Measurements from ENCODE around the gene CTSF.
"Not testable (repeated sequence)": the region's sequence is repeated elsewhere in the genome, so short reads cannot be mapped to it uniquely, and the experiment has no call there.

Gene CTSF

DNA sequence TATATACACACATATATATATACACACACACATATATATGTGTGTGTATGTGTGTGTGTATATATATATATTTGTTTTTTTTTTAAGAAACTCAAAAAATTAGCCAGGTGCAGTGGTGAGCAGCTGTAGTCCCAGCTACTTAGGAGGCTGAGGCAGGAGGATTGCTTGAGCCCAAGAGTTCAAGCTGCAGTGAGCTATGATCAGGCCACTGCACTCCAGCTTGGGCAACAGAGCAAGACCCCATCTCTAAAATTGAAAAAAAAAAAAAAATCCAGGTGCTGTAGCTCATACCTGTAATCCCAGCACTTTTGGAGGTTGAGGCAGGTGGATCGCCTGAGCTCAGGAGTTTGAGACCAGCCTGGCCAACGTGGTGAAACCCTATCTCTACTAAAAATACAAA, 20.9 kb upstream of the CTSF start:
- DNase-seq: not testable (repeated sequence)

DNA sequence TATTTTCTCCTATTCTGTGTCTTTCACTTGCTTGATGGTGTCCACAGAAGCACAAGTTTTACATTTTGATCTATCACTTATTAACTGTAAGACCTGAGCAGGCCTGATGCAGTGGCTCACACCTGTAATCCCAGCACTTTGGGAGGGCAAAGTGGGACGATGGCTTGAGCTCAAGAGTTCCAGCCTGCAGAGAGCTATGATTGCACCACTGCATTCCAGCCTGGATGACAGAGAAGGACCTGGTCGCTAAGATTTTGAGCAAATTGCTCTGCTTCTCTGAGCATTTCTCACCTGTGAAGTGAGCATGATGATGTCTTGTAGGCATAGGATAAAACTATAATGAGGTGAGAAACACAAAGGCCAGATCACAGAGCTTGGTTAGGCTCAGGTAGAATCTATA, 17.7 kb upstream of the CTSF start:
- DNase-seq: no peak

DNA sequence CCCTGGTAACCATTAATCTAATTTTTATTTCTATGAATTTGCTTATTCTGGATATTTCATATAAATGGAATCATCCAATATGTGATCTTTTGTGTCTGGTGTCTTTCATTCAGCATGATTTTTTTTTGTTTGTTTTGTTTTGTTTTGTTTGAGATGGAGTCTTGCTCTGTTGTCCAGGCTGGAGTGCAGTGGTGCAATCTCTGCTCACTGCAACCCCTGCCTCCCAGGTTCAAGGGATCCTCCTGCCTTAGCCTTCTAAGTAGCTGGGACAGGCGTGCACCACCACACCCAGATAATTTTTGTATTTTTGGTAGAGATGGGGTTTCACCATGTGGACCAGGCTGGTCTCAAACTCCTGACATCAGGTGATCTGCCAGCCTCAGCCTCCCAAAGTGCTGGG, 17.0 kb upstream of the CTSF start:
- not testable (repeated sequence) for DNase-seq

DNA sequence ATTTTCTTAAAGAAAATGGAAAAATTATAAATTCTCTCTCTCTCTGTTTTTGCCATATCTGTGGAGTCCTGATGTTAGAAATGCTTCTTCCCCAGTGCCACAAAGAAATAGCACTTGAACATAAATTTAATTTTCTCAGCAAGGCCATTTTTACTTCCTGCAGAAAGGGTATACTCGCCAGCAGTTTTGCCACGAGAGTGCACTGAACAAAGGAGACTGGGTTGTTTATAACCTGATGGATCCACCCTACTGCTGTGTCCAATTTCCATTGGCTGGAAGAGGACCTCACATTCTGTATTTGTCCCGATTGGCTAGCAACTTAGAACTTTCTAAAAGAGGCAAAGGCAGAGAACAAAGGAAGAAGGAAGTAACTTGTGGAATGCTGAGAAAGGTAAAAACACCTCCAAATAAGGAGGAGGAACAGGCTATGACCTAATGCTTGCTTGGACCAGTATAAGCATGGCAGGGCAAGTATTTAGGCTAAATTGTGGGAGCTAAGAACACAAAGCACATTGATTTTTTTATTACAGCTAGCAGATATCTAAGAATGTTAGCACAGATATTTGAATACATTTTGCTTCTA, 14.2 kb upstream of the CTSF start:
- not testable (repeated sequence) for DNase-seq

DNA sequence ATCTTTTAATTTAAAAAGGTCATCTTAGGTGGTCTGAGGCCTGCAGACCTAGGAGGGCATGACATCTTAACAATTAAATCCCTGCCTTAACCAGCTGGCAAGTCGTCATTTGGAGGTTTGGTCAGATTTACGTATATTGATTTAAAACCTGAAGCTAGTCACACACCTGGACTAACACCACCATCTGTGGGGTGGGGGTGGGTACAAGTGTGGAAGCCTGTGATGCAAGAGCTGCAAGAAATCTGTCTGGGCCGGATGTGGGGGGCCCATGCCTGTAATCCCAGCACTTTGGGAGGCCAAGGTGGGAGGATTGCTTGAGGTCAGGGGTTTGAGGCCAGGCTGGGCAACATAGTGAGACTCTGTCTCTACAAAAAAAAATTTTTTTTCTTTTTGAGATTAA, 12.9 kb upstream of the CTSF start:
- no peak for DNase-seq

DNA sequence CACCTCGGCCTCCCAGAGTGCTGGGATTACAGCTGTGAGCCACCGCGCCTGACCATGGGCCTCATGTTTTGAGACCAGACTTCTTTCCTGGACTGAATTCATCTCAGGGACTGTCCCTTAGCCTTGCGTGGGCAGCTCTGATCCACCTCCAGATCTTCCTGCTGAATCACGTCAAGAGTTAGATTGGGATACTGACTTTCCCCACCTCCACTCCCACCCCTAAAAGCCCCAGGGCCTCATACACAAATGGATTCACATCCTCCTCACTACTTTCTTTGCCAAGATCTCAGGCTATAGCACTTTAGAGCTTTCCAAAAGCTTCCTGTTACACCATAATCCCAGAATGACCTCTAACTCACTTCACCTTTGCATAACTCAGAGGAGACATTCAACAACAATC, 12.4 kb upstream of the CTSF start:
- no peak for DNase-seq

DNA sequence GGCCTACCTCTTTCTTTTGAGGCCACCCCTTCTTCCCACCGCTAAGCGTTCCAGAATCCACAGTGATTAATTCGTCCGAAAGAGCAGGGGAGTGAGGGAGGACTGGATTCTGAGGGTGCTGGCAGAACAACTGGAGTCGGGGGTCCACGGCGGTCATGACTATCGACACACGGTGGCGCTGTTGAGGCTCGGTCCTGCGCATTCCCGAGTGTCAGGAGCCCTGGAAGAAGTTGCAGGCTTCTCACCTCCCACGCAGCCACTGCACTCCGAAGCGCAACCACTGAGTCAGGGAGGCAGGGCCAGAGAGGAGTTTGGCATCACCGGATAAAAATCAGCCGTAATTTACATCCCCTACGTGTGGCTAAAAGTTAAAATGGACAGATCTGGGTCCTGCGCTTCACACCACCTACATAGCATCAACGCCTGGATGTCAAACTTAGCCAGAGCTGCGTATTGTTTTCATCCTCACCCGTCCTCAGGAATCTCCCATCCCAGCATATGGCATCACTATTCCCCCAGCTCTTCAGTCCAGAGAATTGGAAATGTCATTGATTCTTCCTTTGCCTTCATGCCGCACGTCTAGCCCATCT, 10.7 kb upstream of the CTSF start:
- peak; percentile 75 for DNase-seq

DNA sequence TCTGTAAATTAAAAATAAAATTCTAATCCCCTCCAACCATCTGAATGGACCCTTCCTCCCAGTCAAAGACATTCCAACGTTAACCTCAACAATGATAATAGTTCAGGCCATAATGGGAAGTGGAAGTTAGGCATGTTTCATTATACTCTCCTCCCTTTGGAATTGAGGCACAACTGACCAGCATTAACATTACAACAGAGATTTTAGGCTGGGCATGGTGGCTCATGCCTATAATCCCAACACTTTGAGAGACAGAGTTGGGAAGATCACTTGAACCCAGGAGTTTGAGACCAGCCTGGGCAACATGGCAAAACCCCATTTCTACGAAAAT, 2.4 kb upstream of the CTSF start:
- no peak for DNase-seq

DNA sequence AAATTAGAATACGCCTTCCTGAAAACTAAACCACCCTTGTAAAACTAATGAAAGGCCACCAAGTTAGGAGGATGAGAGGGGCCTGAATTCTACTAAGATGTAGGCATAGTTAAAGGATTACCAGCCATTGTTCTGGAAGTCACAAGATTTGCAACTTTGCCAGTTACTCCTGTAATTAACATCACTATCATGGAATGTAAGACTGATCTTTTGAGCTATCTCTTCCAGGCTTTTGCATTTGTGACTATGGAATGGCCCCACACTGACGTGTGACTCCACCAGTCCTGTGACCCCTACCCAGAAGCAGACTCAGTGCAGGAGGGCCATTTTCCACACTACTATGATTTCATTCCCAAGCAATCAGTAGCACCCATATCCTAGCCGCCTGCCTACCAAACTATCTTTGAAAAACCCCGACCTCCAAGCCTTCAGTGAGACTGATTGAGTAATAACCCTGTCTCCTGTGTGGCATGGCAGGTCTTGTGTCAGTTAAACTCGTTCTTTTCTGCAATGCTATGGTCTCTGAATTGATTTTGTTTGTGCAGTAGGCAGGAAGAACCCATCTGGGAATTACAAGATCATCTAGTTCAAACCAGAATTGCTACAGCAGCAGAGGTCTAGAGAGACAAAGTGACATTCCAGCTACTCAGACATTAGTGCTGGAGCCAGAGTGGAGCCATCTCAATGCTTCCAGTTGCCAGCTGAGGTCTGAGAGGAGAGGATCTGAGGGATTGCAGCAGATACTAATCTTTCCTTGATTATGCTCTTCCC, 1.9 kb upstream of the CTSF start:
- DNase-seq: no peak

DNA sequence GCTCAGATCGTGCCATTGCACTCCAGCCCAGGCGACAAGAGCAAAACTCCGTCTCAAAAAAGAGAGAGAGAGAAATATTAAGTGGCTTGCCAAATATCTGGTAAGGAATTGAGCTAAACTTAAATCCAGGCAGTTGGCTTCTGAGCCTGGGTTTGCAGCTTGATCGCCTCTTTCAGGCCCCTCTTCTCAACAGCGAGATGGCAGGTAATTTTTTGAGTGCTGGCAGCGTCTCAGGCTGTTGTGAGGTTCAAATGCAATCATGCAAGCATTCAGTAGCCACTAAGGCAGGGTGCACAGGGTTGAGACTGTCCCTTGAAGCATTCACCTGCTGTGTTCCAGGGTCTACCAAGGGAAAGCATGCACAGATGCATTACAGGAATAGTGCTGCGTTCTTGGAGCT, 670 bp upstream of the CTSF start:
- no peak for DNase-seq

DNA sequence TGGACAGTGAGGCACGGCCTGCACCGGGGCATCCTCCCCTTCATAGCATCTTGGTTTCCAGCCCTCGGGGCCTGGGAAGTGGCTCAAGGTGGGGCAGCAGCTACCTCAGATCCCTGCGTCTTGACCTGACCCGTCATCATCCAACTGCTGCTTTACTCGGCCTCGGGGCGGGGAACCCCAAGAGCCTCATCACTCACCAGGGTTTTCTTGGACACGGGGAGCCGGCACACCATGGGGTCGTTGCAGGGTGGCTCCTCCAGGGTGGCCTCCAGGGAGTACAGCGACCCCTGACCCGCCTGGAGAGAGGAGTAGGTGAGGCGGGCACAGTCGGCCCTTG, 651 bp downstream of the CTSF start:
- no peak for DNase-seq

DNA sequence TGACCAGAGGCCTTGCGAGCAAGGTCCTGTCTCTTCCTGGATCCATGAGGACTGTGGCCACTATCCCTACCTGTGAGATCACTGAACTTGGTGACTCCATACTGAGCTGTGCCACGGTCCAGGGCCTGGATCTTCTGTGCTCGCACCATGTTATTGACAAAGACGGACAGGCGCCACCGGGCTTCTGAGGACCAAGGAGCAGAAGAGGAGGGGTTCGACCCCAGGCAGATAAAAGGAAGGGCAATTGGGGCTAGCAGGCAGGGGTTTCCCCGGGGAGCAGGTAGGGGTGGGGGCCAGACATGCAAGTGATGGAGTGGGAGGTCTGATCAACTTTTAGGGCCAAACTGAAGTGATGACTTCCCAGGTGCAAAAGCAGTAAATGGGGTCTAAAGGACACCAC, 2.2 kb downstream of the CTSF start:
- DNase-seq: no peak

DNA sequence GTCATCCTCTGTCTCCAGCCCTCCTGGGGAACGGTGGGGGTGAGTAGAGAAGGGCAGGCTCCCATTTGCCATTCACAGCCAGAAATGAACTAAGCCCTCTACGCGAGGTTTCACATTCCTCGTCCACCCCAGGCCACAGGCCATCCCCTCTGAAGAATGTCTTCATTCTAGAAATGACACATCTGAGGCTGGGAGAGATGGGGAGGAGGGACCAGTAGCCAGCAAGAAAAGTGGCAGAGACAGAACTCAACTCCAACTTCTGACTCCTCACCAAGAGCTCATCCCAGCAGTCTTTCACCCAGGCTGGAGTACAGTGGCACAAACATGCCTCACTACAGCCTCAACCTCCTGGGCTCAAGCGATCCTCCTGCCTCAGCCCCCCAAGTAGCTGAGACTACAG, 3.4 kb downstream of the CTSF start:
- no peak for DNase-seq

DNA sequence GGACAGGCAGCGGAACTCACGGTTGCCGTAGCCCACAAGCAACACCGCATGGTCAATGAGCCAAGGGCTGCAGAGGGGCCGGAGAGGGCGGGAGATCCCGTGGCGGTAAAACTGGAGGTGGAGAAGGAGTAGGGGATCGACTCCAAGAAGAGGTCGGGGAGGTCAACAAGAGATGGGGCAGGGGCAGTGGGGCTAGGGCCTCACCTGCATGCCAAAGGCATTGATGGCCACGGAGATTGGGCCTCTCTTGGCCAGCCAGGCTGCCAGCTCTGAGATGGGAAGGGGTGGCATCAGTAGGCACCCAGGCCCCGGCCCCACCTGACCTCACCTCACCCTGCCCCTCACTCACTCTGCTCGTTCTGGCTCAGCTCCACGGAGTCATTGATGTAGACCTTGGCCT, 3.9 kb downstream of the CTSF start:
- no peak for DNase-seq

DNA sequence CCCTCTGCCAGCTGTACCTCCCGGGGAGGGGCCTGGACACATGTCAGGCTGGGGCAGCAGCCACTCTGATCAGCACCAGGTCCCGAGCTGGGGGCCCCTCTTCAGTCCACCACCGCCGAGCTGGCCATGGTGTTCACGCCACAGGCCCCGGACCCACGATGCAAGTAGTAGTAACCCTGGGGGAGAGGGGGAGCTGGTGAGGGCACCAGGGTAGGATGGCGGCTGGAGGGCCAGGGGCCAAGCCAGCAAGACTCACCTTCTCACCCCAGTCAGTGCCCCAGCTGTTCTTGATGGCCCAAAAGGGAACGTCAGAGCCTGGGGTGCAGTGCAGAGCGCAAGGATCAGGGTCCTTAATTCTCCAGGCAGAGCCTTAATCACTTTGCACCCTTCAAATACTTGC, 4.6 kb downstream of the CTSF start:
- DNase-seq: no peak

DNA sequence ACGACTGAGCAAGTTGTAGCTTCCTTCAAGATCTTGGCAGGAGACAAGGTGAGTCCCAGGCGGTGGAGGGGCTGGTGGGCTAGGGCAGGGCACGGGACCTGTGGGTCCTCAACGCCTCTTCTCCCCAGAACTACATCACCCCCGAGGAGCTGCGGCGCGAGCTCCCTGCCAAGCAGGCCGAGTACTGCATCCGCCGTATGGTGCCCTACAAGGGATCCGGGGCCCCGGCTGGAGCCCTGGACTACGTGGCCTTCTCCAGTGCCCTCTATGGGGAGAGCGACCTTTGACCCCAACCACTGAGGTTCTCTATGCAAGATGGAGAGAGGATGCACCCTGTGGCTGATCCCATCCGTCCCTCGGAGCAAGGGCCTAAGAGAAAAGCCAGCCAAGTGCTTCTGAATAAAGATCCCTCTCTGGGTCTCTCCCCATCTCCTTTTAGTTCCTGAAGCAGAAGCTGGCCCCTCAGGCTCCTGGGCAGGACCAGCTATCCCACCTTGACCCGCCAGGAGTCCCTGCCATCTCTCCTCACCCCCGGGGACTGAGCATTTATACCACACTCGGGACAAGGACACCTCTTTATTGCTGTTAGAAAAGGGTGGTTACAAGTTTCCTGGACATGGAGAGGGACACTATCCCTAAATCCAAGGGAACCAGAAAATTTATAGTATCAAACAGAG, 5.4 kb downstream of the CTSF start:
- DNase-seq: no peak

DNA sequence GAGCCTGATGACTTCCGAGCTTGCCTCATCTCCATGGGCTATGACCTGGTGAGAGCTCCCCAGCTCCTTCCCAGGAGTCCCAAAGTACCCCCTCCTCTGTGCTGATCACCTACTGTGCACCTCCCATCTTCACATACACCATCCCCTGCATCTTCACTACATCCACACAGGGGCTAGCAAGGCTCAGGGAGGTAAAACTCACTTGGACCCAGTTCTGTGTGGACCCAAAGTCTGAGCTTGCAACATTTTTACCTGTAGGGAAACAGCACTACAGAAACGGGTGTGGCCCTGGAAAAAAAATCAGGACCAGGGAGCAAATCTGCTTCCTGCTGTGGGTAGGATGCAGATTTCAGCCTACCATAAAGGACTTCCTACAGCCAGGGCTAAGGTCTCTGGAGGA, 6.1 kb downstream of the CTSF start:
- DNase-seq: no peak

DNA sequence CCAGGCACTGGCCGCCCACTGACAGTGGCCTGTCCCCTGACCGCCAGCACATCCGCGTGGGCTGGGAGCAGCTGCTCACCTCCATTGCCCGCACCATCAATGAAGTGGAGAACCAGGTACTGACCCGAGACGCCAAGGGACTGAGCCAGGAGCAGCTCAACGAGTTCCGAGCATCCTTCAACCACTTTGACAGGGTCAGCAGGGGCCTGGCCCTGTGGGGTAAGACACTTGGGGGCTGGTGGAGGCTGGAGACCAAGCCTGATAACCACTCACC, 6.5 kb downstream of the CTSF start:
- no peak for DNase-seq

DNA sequence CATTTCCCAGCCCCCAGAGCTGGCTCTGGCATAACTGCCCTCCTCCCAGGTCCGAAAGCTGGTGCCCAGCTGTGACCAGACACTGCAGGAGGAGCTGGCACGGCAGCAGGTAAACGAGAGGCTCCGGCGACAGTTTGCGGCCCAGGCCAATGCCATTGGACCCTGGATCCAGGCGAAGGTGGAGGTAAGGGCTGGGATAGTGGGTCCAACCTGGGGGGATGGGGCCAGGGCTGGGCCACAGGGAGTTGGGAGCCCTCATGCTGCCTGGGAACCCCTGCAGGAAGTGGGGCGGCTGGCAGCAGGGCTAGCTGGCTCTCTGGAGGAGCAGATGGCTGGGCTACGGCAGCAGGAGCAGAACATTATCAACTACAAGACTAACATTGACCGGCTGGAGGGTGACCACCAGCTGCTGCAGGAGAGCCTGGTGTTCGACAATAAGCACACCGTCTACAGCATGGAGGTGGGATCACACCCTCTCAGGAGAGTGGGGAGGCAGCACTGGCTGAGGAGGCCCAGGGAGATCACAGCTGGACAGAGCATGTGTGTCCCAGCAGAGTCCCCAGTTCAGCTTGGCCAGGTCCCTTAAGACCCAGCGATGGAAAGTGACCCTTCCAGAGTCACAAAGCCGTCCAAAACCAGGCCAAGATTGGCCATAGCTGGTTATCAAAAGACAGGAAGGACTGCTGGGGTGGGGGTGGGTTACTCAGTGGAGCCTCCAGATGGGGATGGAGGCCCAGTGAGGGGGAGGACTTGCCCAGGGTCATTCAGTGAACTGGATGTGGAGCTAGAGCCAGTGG, 7.0 kb downstream of the CTSF start:
- no peak for DNase-seq

DNA sequence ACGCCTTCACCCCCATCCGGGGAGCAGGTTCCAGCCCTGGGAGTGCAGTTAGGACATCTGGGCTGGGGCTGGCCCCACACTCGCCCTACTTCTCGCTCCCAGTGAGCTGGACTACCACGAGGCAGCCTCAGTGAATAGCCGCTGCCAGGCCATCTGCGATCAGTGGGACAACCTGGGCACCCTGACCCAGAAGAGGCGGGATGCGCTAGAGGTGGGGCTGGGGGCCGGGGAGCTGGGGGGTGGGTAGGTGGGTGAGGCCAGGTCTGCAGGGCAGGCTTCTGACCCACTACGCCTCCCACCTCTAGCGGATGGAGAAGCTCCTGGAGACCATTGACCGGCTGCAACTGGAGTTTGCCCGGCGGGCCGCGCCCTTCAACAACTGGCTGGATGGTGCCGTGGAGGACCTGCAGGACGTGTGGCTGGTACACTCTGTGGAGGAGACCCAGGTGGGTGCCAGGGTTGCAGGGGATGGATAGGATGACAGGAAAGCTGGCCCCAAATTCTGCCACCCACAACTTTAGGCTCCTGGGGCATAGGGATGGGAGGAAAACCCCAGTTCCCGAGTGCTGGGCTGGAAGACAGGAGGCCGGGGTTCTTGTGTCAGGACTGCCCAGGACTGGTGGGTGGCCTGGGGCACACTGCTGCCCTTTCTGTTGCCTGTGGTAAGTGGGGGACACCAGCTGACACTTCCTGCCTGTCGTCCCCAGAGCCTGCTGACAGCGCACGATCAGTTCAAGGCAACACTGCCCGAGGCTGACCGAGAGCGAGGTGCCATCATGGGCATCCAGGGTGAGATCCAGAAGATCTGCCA, 8.3 kb downstream of the CTSF start:
- DNase-seq: no peak

DNA sequence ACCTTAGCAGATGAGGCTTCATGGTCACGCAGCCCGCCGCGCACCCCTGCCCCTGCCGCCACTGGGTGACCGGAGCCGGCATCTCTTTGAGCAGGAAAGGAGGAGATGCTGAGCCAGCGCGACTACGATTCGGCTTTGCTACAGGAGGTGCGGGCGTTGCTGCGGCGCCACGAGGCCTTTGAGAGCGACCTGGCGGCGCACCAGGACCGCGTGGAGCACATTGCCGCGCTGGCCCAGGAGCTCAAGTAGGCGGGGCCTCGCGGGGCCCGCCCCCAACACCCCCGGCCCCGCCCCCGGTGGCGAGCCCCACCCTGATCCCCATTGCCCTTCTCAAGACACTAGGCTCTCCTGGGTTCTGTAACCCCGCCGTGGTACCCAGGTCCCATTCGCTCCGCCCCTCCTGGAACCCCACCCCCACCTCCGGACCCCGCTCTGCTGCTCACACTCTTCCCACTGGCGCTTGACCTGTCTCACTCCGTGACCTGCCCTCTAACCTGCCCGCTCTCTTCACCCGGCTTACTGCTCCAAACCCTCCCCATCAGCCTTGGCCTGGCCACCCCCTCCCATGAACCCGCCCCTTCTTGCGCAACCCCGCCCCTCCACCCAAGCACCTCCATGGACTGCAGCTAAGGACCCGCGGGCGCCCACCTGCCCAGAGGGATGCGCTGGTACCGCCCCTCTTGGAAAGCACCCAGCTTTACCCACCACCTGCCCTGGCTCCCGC, 9.1 kb downstream of the CTSF start:
- DNase-seq: peak; percentile 29

DNA sequence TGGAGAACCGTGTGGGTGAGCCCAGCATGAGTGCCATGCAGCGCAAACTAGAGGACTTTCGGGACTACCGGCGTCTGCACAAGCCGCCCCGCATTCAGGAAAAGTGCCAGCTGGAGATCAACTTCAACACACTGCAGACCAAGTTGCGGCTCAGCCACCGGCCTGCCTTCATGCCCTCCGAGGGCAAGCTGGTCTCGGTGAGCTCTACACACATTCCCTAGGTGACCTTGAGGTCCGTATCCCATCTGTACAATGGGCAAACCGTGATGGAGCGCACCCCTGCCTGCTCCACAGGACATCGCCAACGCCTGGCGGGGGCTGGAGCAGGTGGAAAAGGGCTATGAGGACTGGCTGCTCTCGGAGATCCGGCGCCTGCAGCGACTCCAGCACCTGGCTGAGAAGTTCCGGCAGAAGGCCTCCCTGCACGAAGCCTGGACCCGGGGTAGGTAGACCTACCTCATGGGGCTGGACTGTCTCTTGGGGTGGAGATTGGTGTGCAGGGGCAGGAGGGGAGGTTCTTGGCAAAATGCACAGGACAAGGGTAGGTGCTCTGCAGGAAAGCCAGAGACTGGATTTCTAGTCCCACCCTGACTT, 10.6 kb downstream of the CTSF start:
- DNase-seq: no peak
